Mesendoderm (in vitro differentiated cells): ENCODE data around the gene TFAP2B. TPM values are rescaled to one million over a fixed set of nuclear protein-coding genes. Genes with fewer than 3 reads are reported as not detected.

Source experiments
- DNase-seq: peaks from one replicate; pipeline ENCODE4 v3.0.0; 2013
- H2AK5ac ChIP-seq: 2 replicates; pipeline ENCODE4 v1.6.1; 2013; ENCODE audit warnings: low read length, inconsistent platforms
- H2BK120ac ChIP-seq: 2 replicates; pipeline ENCODE4 v1.6.1; 2013; ENCODE audit warnings: low read depth, mild to moderate bottlenecking, low read length, moderate library complexity, mixed read lengths
- H2BK15ac ChIP-seq: replicated peaks from 2 replicates; pipeline ENCODE4 v1.6.1; 2013; ENCODE audit warnings: low read depth, mild to moderate bottlenecking, moderate library complexity
- H2BK5ac ChIP-seq: 2 replicates; pipeline ENCODE4 v1.6.1; 2013; ENCODE audit warnings: low read length, inconsistent platforms
- H3K18ac ChIP-seq: 2 replicates; pipeline ENCODE4 v1.6.1; 2013; ENCODE audit warnings: mild to moderate bottlenecking, low read length, mixed read lengths
- H3K23ac ChIP-seq: one replicate; pipeline ENCODE4 v1.6.1; 2013; ENCODE audit warnings: low read length
- H3K27ac ChIP-seq: 2 replicates; pipeline ENCODE4 v1.5.1; 2013; ENCODE audit warnings: low read depth, mild to moderate bottlenecking, inconsistent platforms, low read length, moderate library complexity
- H3K27me3 ChIP-seq: 2 replicates; pipeline ENCODE4 v1.6.1; 2013; ENCODE audit warnings: low read length, control low read depth, mild to moderate bottlenecking, inconsistent platforms; ENCODE audit not compliant: insufficient read depth, poor library complexity
- H3K36me3 ChIP-seq: 2 replicates; pipeline ENCODE4 v1.6.1; 2013; ENCODE audit warnings: low read length, inconsistent platforms; ENCODE audit not compliant: control insufficient read depth, insufficient read depth
- H3K4ac ChIP-seq: one replicate; pipeline ENCODE4 v1.6.1; 2013; ENCODE audit warnings: low read depth, mild to moderate bottlenecking, low read length, moderate library complexity
- H3K4me1 ChIP-seq: 2 replicates; pipeline ENCODE4 v1.6.1; 2013; ENCODE audit warnings: low read depth, low read length, inconsistent platforms; ENCODE audit not compliant: control insufficient read depth
- H3K4me2 ChIP-seq: 2 replicates; pipeline ENCODE4 v1.6.1; 2013; ENCODE audit warnings: low read length
- H3K4me3 ChIP-seq: 2 replicates; pipeline ENCODE4 v1.5.1; 2013; ENCODE audit warnings: mild to moderate bottlenecking, low read length
- H3K56ac ChIP-seq: one replicate; pipeline ENCODE4 v1.6.1; 2013; ENCODE audit warnings: low read length
- H3K79me1 ChIP-seq: 2 replicates; pipeline ENCODE4 v1.6.1; 2013; ENCODE audit warnings: low read length, inconsistent platforms
- H3K79me2 ChIP-seq: 2 replicates; pipeline ENCODE4 v1.6.1; 2013; ENCODE audit warnings: mild to moderate bottlenecking, low read length; ENCODE audit not compliant: control insufficient read depth, insufficient read depth
- H3K9ac ChIP-seq: 2 replicates; pipeline ENCODE4 v1.6.1; 2013; ENCODE audit warnings: low read length, inconsistent platforms
- H4K5ac ChIP-seq: one replicate; pipeline ENCODE4 v1.6.1; 2013; ENCODE audit warnings: low read length
- H4K8ac ChIP-seq: one replicate; pipeline ENCODE4 v1.6.1; 2013; ENCODE audit warnings: low read depth, mild to moderate bottlenecking, control low read depth, low read length, moderate library complexity
- whole genome bisulfite sequencing: extraction: QIAGEN DNeasy Blood & Tissue Kit; methylation state at CpG from one replicate; pipeline ENCODE4 v1.1.7; 2013; ENCODE audit warnings: low lambda C conversion rate, missing lambda C conversion rate; ENCODE audit not compliant: insufficient coverage; ENCODE audit errors: extremely low coverage; 5-methylcytosine and 5-hydroxymethylcytosine counted together
- polyA plus RNA-seq, 2 experiments: library from polyadenylated mRNA; stranded (reverse); fragments of 200-250 nt; gene quantifications; one replicate each; pipeline ENCODE4 v1.2.3, GENCODE V29; 2013

Gene TFAP2B
- polyA plus RNA-seq (2013, experiment 1 of 2) = not detected
- polyA plus RNA-seq (2013, experiment 2 of 2) = not detected

GRCh38 chr6:50818673-50819072 is at the start of gene TFAP2B:
TSS of gene TFAP2B (plus strand) at chr6:50818871. CDS start at chr6:50818892, 21 bp downstream.
- Histone ChIP-seq H4K8ac (no peak within 1 kb of the TSS), H3K79me2 (no peaks in the 10 kb centered on the region), H3K4me2 (peak within 1 kb of the TSS; percentile 50), H3K27ac (no peak within 1 kb of the TSS), H3K9ac (no peak within 1 kb of the TSS), H3K79me1 (no peaks in the 10 kb centered on the region), H3K56ac (no peak within 1 kb of the TSS), H3K4ac (no peak within 1 kb of the TSS), H3K4me3 (no peak within 1 kb of the TSS), H2AK5ac (no peak within 1 kb of the TSS), H2BK5ac (no peak within 1 kb of the TSS), H3K23ac (peak within 1 kb of the TSS; percentile 17), H4K5ac (no peak within 1 kb of the TSS), H2BK15ac (no peak within 1 kb of the TSS), H3K27me3 (peaks cover 59% of the 10 kb centered on the region), H3K18ac (no peak within 1 kb of the TSS), H3K36me3 (no peaks in the 10 kb centered on the region), H3K4me1 (no peaks in the 10 kb centered on the region), H2BK120ac (no peak within 1 kb of the TSS)
- no CpG with 5 or more reads among the region's 7 CpGs for WGBS
- DNase-seq = no peak

GRCh38 chr6:50778696-50779095 is 40.0 kb upstream of the TFAP2B start:
- no peak overlapping the region for H2BK15ac ChIP-seq
- no peak overlapping the region for H3K56ac ChIP-seq
- no peak overlapping the region for H2BK5ac ChIP-seq
- no peaks in the 10 kb centered on the region for H3K36me3 ChIP-seq
- no peak overlapping the region for H3K18ac ChIP-seq
- H3K9ac ChIP-seq = no peak overlapping the region
- H3K79me1 ChIP-seq = no peaks in the 10 kb centered on the region
- no peaks in the 10 kb centered on the region for H3K4me1 ChIP-seq
- H3K23ac ChIP-seq = no peak overlapping the region
- H3K4ac ChIP-seq = no peak overlapping the region
- no peak overlapping the region for H4K5ac ChIP-seq
- no peak overlapping the region for H3K27ac ChIP-seq
- no peak for DNase-seq
- H2AK5ac ChIP-seq = no peak overlapping the region
- no peaks in the 10 kb centered on the region for H3K27me3 ChIP-seq
- H2BK120ac ChIP-seq = no peak overlapping the region
- H3K4me2 ChIP-seq = no peak overlapping the region
- no peaks in the 10 kb centered on the region for H3K79me2 ChIP-seq
- no peak overlapping the region for H3K4me3 ChIP-seq
- H4K8ac ChIP-seq = no peak overlapping the region

- Histone ChIP-seq H3K27me3 (no peaks in the 10 kb centered on the region), H3K79me1 (no peaks in the 10 kb centered on the region), H3K36me3 (no peaks in the 10 kb centered on the region), H3K4me2 (no peak overlapping the region), H3K23ac (no peak overlapping the region), H3K4ac (no peak overlapping the region), H4K5ac (no peak overlapping the region), H3K4me1 (no peaks in the 10 kb centered on the region), H4K8ac (no peak overlapping the region), H3K9ac (no peak overlapping the region), H2AK5ac (no peak overlapping the region), H3K18ac (no peak overlapping the region), H3K56ac (no peak overlapping the region), H3K4me3 (no peak overlapping the region), H2BK15ac (no peak overlapping the region), H2BK5ac (no peak overlapping the region), H3K79me2 (no peaks in the 10 kb centered on the region), H3K27ac (no peak overlapping the region), H2BK120ac (no peak overlapping the region)
- DNase-seq = no peak
- 100% methylated on average over 2 of the region's 5 CpGs for WGBS
These were observed 38.3 kb upstream of the TFAP2B start for GRCh38 chr6:50780382-50780781.

GRCh38 chr6:50785921-50786320 is 32.8 kb upstream of the TFAP2B start:
- no CpG with 5 or more reads among the region's 1 CpG for WGBS
- no peak overlapping the region for H3K23ac ChIP-seq
- no peaks in the 10 kb centered on the region for H3K79me1 ChIP-seq
- H3K27me3 ChIP-seq = no peaks in the 10 kb centered on the region
- H4K5ac ChIP-seq = no peak overlapping the region
- DNase-seq = peak; percentile 60
- no peak overlapping the region for H3K4ac ChIP-seq
- no peak overlapping the region for H2BK5ac ChIP-seq
- H3K36me3 ChIP-seq = no peaks in the 10 kb centered on the region
- H3K4me3 ChIP-seq = no peak overlapping the region
- H2BK15ac ChIP-seq = no peak overlapping the region
- H3K79me2 ChIP-seq = no peaks in the 10 kb centered on the region
- no peak overlapping the region for H2AK5ac ChIP-seq
- no peak overlapping the region for H4K8ac ChIP-seq
- no peaks in the 10 kb centered on the region for H3K4me1 ChIP-seq
- no peak overlapping the region for H3K56ac ChIP-seq
- no peak overlapping the region for H3K27ac ChIP-seq
- H2BK120ac ChIP-seq = no peak overlapping the region
- H3K4me2 ChIP-seq = no peak overlapping the region
- H3K18ac ChIP-seq = no peak overlapping the region
- H3K9ac ChIP-seq = no peak overlapping the region

- 100% methylated on average over 1 of the region's 3 CpGs for WGBS
- Histone ChIP-seq H2BK5ac (no peak overlapping the region), H3K4me3 (no peak overlapping the region), H3K4ac (no peak overlapping the region), H3K79me1 (no peaks in the 10 kb centered on the region), H3K18ac (no peak overlapping the region), H4K8ac (no peak overlapping the region), H2AK5ac (no peak overlapping the region), H3K9ac (no peak overlapping the region), H3K27me3 (no peaks in the 10 kb centered on the region), H3K36me3 (no peaks in the 10 kb centered on the region), H3K79me2 (no peaks in the 10 kb centered on the region), H4K5ac (no peak overlapping the region), H3K4me1 (no peaks in the 10 kb centered on the region), H3K56ac (no peak overlapping the region), H3K23ac (no peak overlapping the region), H2BK120ac (no peak overlapping the region), H2BK15ac (no peak overlapping the region), H3K27ac (no peak overlapping the region), H3K4me2 (no peak overlapping the region)
- peak; percentile 57 for DNase-seq
These were observed 26.7 kb upstream of the TFAP2B start for GRCh38 chr6:50791900-50792508.

- no peak overlapping the region for H3K18ac ChIP-seq
- no peak overlapping the region for H2BK15ac ChIP-seq
- no peak overlapping the region for H3K4me3 ChIP-seq
- H3K4me1 ChIP-seq = no peaks in the 10 kb centered on the region
- H3K23ac ChIP-seq = no peak overlapping the region
- no peak overlapping the region for H2BK5ac ChIP-seq
- H3K9ac ChIP-seq = no peak overlapping the region
- H3K27ac ChIP-seq = no peak overlapping the region
- H3K27me3 ChIP-seq = no peaks in the 10 kb centered on the region
- no peaks in the 10 kb centered on the region for H3K36me3 ChIP-seq
- no peak overlapping the region for H3K56ac ChIP-seq
- H4K5ac ChIP-seq = no peak overlapping the region
- no CpG with 5 or more reads among the region's 1 CpG for WGBS
- no peak overlapping the region for H2BK120ac ChIP-seq
- H4K8ac ChIP-seq = no peak overlapping the region
- H3K79me1 ChIP-seq = no peaks in the 10 kb centered on the region
- no peak for DNase-seq
- no peaks in the 10 kb centered on the region for H3K79me2 ChIP-seq
- H3K4me2 ChIP-seq = no peak overlapping the region
- H2AK5ac ChIP-seq = no peak overlapping the region
- no peak overlapping the region for H3K4ac ChIP-seq
These were observed 25.9 kb upstream of the TFAP2B start for GRCh38 chr6:50792771-50793170.
